GM23248 (cell line): ENCODE results near the gene LRMDA. TPM values are rescaled to one million over a fixed set of nuclear protein-coding genes. Genes with fewer than 3 reads are reported as not detected.

Experiments
- DNase-seq: peaks from one replicate; pipeline ENCODE4 v3.0.0-alpha.2; 2015
- H2AFZ ChIP-seq: fragments of 200-600 bp; sonication (generic); 2 replicates; pipeline ENCODE4 v1.6.1; 2016; ENCODE audit warnings: antibody characterized with exemption
- H3F3A ChIP-seq: fragments of 200-600 bp; sonication (generic); 2 replicates; pipeline ENCODE4 v1.6.1; 2016; ENCODE audit warnings: mild to moderate bottlenecking, antibody characterized with exemption, mixed run types; ENCODE audit not compliant: insufficient read depth
- H3K27ac ChIP-seq: fragments of 200-600 bp; sonication (generic); 2 replicates; pipeline ENCODE4 v1.5.1; 2016; ENCODE audit warnings: mild to moderate bottlenecking
- H3K27me3 ChIP-seq: fragments of 200-600 bp; sonication (generic); replicated peaks from 2 replicates; pipeline ENCODE4 v1.6.1; 2016; ENCODE audit warnings: mild to moderate bottlenecking; ENCODE audit not compliant: insufficient read depth
- H3K36me3 ChIP-seq: fragments of 200-600 bp; sonication (generic); 2 replicates; pipeline ENCODE4 v1.6.1; 2016; ENCODE audit warnings: low read depth, mild to moderate bottlenecking
- H3K4me1 ChIP-seq: fragments of 200-600 bp; sonication (generic); 2 replicates; pipeline ENCODE4 v1.6.1; 2016; ENCODE audit warnings: mild to moderate bottlenecking; ENCODE audit not compliant: insufficient read depth
- H3K4me2 ChIP-seq: fragments of 200-600 bp; sonication (generic); one replicate; pipeline ENCODE4 v1.6.1; 2016; ENCODE audit warnings: mild to moderate bottlenecking; ENCODE audit not compliant: unreplicated experiment
- H3K4me3 ChIP-seq: fragments of 200-600 bp; sonication (generic); 2 replicates; pipeline ENCODE4 v1.5.1; 2016; ENCODE audit warnings: mild to moderate bottlenecking
- H3K79me2 ChIP-seq: fragments of 200-600 bp; sonication (generic); 2 replicates; pipeline ENCODE4 v1.6.1; 2016; ENCODE audit warnings: mild to moderate bottlenecking; ENCODE audit not compliant: insufficient read depth
- H3K9ac ChIP-seq: fragments of 200-600 bp; sonication (generic); 2 replicates; pipeline ENCODE4 v1.6.1; 2016; ENCODE audit warnings: mild to moderate bottlenecking
- H3K9me2 ChIP-seq: fragments of 200-600 bp; sonication (generic); 2 replicates; pipeline ENCODE4 v1.6.1; 2016; ENCODE audit warnings: mixed run types, mild to moderate bottlenecking, moderate library complexity; ENCODE audit not compliant: insufficient read depth
- H3K9me3 ChIP-seq: fragments of 200-600 bp; sonication (generic); one replicate; pipeline ENCODE4 v1.6.1; 2017; ENCODE audit warnings: low read depth
- H4K20me1 ChIP-seq: fragments of 200-600 bp; sonication (generic); 2 replicates; pipeline ENCODE4 v1.6.0; 2016; ENCODE audit not compliant: insufficient read depth
- EZH2 ChIP-seq: fragments of 200-600 bp; sonication (generic); IDR thresholded peaks from 2 replicates; pipeline ENCODE4 v1.6.1; 2018; ENCODE audit warnings: antibody characterized with exemption, mild to moderate bottlenecking; ENCODE audit not compliant: insufficient read depth, poor library complexity, severe bottlenecking
- EZH2phosphoT487 ChIP-seq: fragments of 200-600 bp; sonication (generic); IDR thresholded peaks from 2 replicates; pipeline ENCODE4 v1.6.1; 2018; ENCODE audit warnings: antibody characterized with exemption, moderate library complexity, mild to moderate bottlenecking, low read depth; ENCODE audit not compliant: insufficient read depth
- WGBS, 2 experiments: methylation state at CpG; one replicate each; pipeline ENCODE4 v1.1.6; 2015 to 2017; ENCODE audit warnings: low lambda C conversion rate in 2 of 2, low coverage in 1 of 2; ENCODE audit errors: missing lambda C conversion rate in 2 of 2; 5-methylcytosine and 5-hydroxymethylcytosine counted together
- in situ Hi-C: fragments of 300-500 bp; cut with MboI; formaldehyde crosslinking; loops from 2 replicates; pipeline ENCODE4 v1.15.0; 2020
- polyA plus RNA-seq: library from polyadenylated mRNA; unstranded; fragments of >200 nt; fragmentation: Nextera tagmentation; extraction: Ambion mirVana; gene quantifications from 2 replicates; pipeline ENCODE4 v1.2.1, GENCODE V29; 2016
- total RNA-seq: library from RNA; depleted of rRNA; stranded (reverse); fragments of >200 nt; shearing (Covaris generic); gene quantifications from 2 replicates; pipeline ENCODE4 v1.2.3, GENCODE V29; 2014

LRMDA gene
- total and polyA plus RNA-seq, 2 experiments from 2014 or later = 2.6 TPM; not detected in 1

- no peak for TF ChIP-seq EZH2
- TF ChIP-seq EZH2phosphoT487 = no peak
- Histone ChIP-seq H3K9me2 (no peaks in the 10 kb centered on the region), H3K9me3 (no peaks in the 10 kb centered on the region), H3K79me2 (no peaks in the 10 kb centered on the region), H4K20me1 (no peaks in the 10 kb centered on the region), H3K9ac (no peak overlapping the region), H3F3A (no peaks in the 10 kb centered on the region), H3K27me3 (no peaks in the 10 kb centered on the region), H3K4me1 (peaks cover 8% of the 10 kb centered on the region), H3K36me3 (no peaks in the 10 kb centered on the region), H2AFZ (no peak overlapping the region), H3K4me3 (no peak overlapping the region), H3K27ac (no peak overlapping the region), H3K4me2 (no peak overlapping the region)
- in situ Hi-C loops = no loop called here
- no peak for DNase-seq
- WGBS, 2 experiments = 76% methylated on average over 8 of the region's 8 CpGs
Measured at GRCh38 chr10:76459016-76459730, 1027.7 kb downstream of the LRMDA start.

DNA sequence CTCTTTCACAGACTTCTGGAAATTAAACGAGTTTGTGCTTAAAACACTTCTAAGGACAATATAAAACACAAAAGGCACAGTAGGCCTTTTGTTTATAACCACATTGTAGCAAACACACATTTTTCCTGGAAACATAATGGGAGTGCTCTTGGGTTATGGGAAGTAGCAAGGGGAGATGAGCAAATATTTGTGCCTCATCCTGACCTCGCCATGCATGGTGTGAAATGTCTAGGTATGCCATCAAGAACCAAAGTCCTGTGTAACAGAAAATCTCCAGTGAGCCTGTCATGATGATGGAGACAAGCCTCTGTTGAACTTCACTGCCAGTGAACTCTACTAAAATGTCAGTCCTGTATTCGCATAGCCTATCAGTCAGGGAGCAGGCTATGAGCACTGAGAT is 1029.6 kb downstream of the LRMDA start:
- Histone ChIP-seq H3K9me3 (no peaks in the 10 kb centered on the region), H3K27me3 (no peaks in the 10 kb centered on the region), H3K79me2 (no peaks in the 10 kb centered on the region), H4K20me1 (no peaks in the 10 kb centered on the region), H3K4me3 (no peak overlapping the region), H3F3A (no peaks in the 10 kb centered on the region), H2AFZ (no peak overlapping the region), H3K27ac (no peak overlapping the region), H3K36me3 (no peaks in the 10 kb centered on the region), H3K9me2 (no peaks in the 10 kb centered on the region), H3K4me2 (no peak overlapping the region), H3K9ac (no peak overlapping the region), H3K4me1 (no peaks in the 10 kb centered on the region)
- 83 to 85% methylated on average over 3 of the region's 3 CpGs for WGBS, 2 experiments
- TF ChIP-seq EZH2 = no peak
- no peak for TF ChIP-seq EZH2phosphoT487
- in situ Hi-C loops = no loop called here
- DNase-seq = no peak

- Histone ChIP-seq H3K79me2 (no peaks in the 10 kb centered on the region), H3K27me3 (no peaks in the 10 kb centered on the region), H3K36me3 (no peaks in the 10 kb centered on the region), H3K9ac (no peak overlapping the region), H3K9me2 (no peaks in the 10 kb centered on the region), H3K4me1 (no peaks in the 10 kb centered on the region), H2AFZ (no peak overlapping the region), H3F3A (no peaks in the 10 kb centered on the region), H3K27ac (no peak overlapping the region), H3K4me3 (no peak overlapping the region), H4K20me1 (no peaks in the 10 kb centered on the region), H3K9me3 (no peaks in the 10 kb centered on the region), H3K4me2 (no peak overlapping the region)
- in situ Hi-C loops = no loop called here
- WGBS, 2 experiments = 50 to 71% methylated on average over 1 of the region's 1 CpG
- TF ChIP-seq EZH2phosphoT487 (no peak), EZH2 (no peak)
- DNase-seq = no peak
Measured at GRCh38 chr10:76463111-76463510, 1031.7 kb downstream of the LRMDA start.

GRCh38 chr10:76466836-76467503 is 1035.5 kb downstream of the LRMDA start:
- Histone ChIP-seq H3K79me2 (no peaks in the 10 kb centered on the region), H3K36me3 (no peaks in the 10 kb centered on the region), H2AFZ (no peak overlapping the region), H3K4me2 (no peak overlapping the region), H3K27me3 (no peaks in the 10 kb centered on the region), H3K4me1 (no peaks in the 10 kb centered on the region), H4K20me1 (no peaks in the 10 kb centered on the region), H3K9me2 (no peaks in the 10 kb centered on the region), H3K9ac (no peak overlapping the region), H3F3A (no peaks in the 10 kb centered on the region), H3K9me3 (no peaks in the 10 kb centered on the region), H3K4me3 (no peak overlapping the region), H3K27ac (no peak overlapping the region)
- DNase-seq = no peak
- TF ChIP-seq EZH2phosphoT487 = no peak
- TF ChIP-seq EZH2 = no peak
- WGBS, 2 experiments = 71 to 72% methylated on average over 6 of the region's 6 CpGs
- in situ Hi-C loops = no loop called here
